OCI-LY1 (cell line): Measurements from ENCODE around the gene SNAI3.

Source experiments
- H2AFZ ChIP-seq: fragments of 200-600 bp; sonication (generic), shearing (Covaris generic); 2 replicates; pipeline ENCODE4 v1.6.0; 2014; ENCODE audit warnings: antibody characterized with exemption, mild to moderate bottlenecking, low read length
- H3F3A ChIP-seq: fragments of 200-600 bp; sonication (generic), shearing (Covaris generic); 2 replicates; pipeline ENCODE4 v1.6.0; 2014; ENCODE audit warnings: mild to moderate bottlenecking, antibody characterized with exemption, low read length, moderate library complexity; ENCODE audit not compliant: insufficient read depth
- H3K27ac ChIP-seq: fragments of 200-600 bp; sonication (generic); 2 replicates; pipeline ENCODE4 v1.5.1; 2014; ENCODE audit warnings: low read length, mixed run types, mild to moderate bottlenecking, low read depth; ENCODE audit not compliant: poor library complexity, severe bottlenecking
- H3K27me3 ChIP-seq: fragments of 200-600 bp; sonication (generic); 2 replicates; pipeline ENCODE4 v1.6.0; 2014; ENCODE audit warnings: antibody characterized with exemption, mild to moderate bottlenecking, low read length, moderate library complexity; ENCODE audit not compliant: insufficient read depth
- H3K36me3 ChIP-seq: fragments of 200-600 bp; sonication (generic); 2 replicates; pipeline ENCODE4 v1.6.1; 2014; ENCODE audit warnings: mild to moderate bottlenecking, antibody characterized with exemption, low read length, moderate library complexity, mixed read lengths; ENCODE audit not compliant: insufficient read depth
- H3K4me1 ChIP-seq: fragments of 200-600 bp; sonication (generic); 2 replicates; pipeline ENCODE4 v1.5.1; 2014; ENCODE audit warnings: mild to moderate bottlenecking, low read length, moderate library complexity; ENCODE audit not compliant: insufficient read depth, severe bottlenecking
- H3K4me2 ChIP-seq: fragments of 200-600 bp; sonication (generic), shearing (Covaris generic); 2 replicates; pipeline ENCODE4 v1.6.1; 2014; ENCODE audit warnings: low read length
- H3K4me3 ChIP-seq: fragments of 200-600 bp; sonication (generic); 2 replicates; pipeline ENCODE4 v1.5.1; 2014; ENCODE audit warnings: low read length, low read depth, mild to moderate bottlenecking, mixed read lengths; ENCODE audit not compliant: poor library complexity, severe bottlenecking
- H3K79me2 ChIP-seq: fragments of 200-600 bp; shearing (Covaris generic); 2 replicates; pipeline ENCODE4 v1.6.1; 2016; ENCODE audit warnings: mixed run types, low read length, mixed read lengths; ENCODE audit not compliant: insufficient read depth
- H3K9ac ChIP-seq: fragments of 200-600 bp; sonication (generic), shearing (Covaris generic); 2 replicates; pipeline ENCODE4 v1.6.1; 2014; ENCODE audit warnings: mild to moderate bottlenecking, low read length, mixed read lengths
- H3K9me2 ChIP-seq: fragments of 200-600 bp; sonication (generic), shearing (Covaris generic); 2 replicates; pipeline ENCODE4 v1.6.1; 2014; ENCODE audit warnings: low read depth, mild to moderate bottlenecking, low read length, mixed read lengths
- H3K9me3 ChIP-seq: fragments of 200-600 bp; shearing (Covaris generic); 2 replicates; pipeline ENCODE4 v1.6.1; 2014; ENCODE audit warnings: low read length, mixed read lengths
- H4K20me1 ChIP-seq: fragments of 200-600 bp; sonication (generic), shearing (Covaris generic); 2 replicates; pipeline ENCODE4 v1.6.0; 2016; ENCODE audit warnings: mild to moderate bottlenecking, low read length; ENCODE audit not compliant: insufficient read depth
- EZH2 ChIP-seq: fragments of 200-600 bp; sonication (generic), shearing (Covaris generic); IDR thresholded peaks from 2 replicates; pipeline ENCODE4 v1.8.0; 2017; ENCODE audit warnings: borderline replicate concordance, mixed run types, mild to moderate bottlenecking, antibody characterized with exemption, low read length, moderate library complexity, mixed read lengths
- TF ChIP-seq, protein P1 (sequence below): fragments of 200-600 bp; sonication (generic), shearing (Covaris generic); IDR thresholded peaks from 2 replicates; pipeline ENCODE4 v1.5.1; 2017; ENCODE audit warnings: mild to moderate bottlenecking, antibody characterized with exemption, low read length, moderate library complexity, mixed read lengths

SNAI3 gene

DNA sequence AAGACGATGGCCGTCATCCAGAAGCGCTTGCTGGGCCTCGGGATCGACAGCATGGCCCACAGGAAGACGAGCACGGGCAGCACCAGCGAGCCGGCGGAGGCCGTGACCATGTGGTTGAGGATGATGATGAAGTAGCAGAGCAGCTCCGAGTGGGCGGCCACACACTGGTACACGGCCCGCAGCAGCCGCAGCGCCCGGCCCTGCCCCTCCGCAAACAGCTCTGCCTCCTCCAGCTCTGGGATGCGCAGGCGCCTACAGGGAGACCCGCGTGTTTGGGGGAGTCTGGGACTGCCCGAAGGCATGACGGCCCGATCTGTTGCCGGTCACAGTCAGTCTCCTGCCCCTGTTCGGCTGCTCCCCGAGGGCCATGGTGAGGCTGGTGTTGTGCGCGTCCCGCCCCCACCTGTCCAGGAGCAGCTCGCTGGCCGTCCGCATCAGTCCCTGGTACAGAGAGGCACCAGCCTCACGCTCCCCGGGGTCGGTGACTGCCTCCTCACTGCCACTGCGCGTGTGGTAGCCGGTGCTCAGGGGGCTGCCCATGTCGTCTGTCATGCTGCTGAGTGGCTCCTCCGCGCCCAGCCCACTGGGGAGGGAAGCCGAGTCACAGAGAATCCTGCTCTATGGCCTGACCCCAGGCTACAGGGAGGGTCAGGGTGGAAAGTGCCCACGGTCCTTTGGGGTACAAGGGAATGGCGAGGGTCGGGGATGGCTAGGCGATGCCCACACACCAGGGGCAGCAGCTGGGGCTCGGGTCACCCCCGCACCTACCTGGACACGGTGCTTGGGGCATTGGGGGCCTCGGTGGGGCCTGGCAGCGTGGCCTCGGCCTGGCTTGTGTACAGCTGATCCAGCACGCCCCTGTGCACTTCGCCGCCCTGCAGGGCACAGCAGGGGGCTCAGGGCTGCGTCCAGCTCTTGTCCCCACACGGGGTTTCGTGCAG is 35.8 kb upstream of the SNAI3 start:
- no peak for TF ChIP-seq EZH2
- TF ChIP-seq, protein P1, sequence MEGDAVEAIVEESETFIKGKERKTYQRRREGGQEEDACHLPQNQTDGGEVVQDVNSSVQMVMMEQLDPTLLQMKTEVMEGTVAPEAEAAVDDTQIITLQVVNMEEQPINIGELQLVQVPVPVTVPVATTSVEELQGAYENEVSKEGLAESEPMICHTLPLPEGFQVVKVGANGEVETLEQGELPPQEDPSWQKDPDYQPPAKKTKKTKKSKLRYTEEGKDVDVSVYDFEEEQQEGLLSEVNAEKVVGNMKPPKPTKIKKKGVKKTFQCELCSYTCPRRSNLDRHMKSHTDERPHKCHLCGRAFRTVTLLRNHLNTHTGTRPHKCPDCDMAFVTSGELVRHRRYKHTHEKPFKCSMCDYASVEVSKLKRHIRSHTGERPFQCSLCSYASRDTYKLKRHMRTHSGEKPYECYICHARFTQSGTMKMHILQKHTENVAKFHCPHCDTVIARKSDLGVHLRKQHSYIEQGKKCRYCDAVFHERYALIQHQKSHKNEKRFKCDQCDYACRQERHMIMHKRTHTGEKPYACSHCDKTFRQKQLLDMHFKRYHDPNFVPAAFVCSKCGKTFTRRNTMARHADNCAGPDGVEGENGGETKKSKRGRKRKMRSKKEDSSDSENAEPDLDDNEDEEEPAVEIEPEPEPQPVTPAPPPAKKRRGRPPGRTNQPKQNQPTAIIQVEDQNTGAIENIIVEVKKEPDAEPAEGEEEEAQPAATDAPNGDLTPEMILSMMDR, result no peak
- H4K20me1 ChIP-seq, result no peaks in the 10 kb centered on the region

DNA sequence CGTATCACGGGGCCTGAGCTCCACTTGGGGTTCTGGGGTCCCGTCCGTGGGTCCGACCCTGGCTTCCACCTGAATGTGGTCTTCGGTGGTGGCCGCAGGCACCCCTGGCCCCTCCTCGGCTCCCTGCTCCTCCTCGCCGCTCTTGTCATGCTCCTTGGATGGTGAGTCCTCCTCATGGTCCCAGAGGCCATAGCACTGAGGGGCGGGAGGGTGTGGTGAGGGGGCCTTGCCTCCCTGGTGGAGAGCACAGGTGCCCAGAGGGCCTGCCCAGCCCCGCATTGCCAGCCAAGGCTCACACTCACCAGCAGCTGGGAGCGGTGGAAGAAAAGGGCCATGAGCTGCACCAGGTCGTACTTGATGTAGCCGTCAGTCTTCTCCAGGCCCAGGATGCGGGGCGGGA is 34.9 kb upstream of the SNAI3 start:
- H3K27ac ChIP-seq, result no peak overlapping the region
- no peaks in the 10 kb centered on the region for H3K79me2 ChIP-seq
- H2AFZ ChIP-seq, result no peak overlapping the region
- no peak overlapping the region for H3K4me3 ChIP-seq
- H3K36me3 ChIP-seq, result peaks cover 28% of the 10 kb centered on the region
- no peaks in the 10 kb centered on the region for H3K9me3 ChIP-seq
- H3K9me2 ChIP-seq, result no peaks in the 10 kb centered on the region
- no peaks in the 10 kb centered on the region for H3K4me1 ChIP-seq
- H3F3A ChIP-seq, result no peaks in the 10 kb centered on the region
- no peaks in the 10 kb centered on the region for H4K20me1 ChIP-seq
- H3K27me3 ChIP-seq, result no peaks in the 10 kb centered on the region; the same call in 1 of the 2 replicates
- no peak overlapping the region for H3K4me2 ChIP-seq
- no peak for TF ChIP-seq EZH2
- TF ChIP-seq, protein P1, result no peak
- no peak overlapping the region for H3K9ac ChIP-seq

More for the DNA sequence above, 35.8 kb upstream of the SNAI3 start:
- H3K9me2 ChIP-seq, result no peaks in the 10 kb centered on the region
- no peaks in the 10 kb centered on the region for H3K9me3 ChIP-seq
- no peaks in the 10 kb centered on the region for H3K4me1 ChIP-seq
- no peak overlapping the region for H3K27ac ChIP-seq
- H3K9ac ChIP-seq, result no peak overlapping the region
- H3K36me3 ChIP-seq, result peaks cover 19% of the 10 kb centered on the region
- H3K4me2 ChIP-seq, result no peak overlapping the region
- no peaks in the 10 kb centered on the region for H3K79me2 ChIP-seq
- no peak overlapping the region for H3K4me3 ChIP-seq
- H3K27me3 ChIP-seq, result no peaks in the 10 kb centered on the region; the same call in 1 of the 2 replicates
- H2AFZ ChIP-seq, result no peak overlapping the region
- no peaks in the 10 kb centered on the region for H3F3A ChIP-seq

DNA sequence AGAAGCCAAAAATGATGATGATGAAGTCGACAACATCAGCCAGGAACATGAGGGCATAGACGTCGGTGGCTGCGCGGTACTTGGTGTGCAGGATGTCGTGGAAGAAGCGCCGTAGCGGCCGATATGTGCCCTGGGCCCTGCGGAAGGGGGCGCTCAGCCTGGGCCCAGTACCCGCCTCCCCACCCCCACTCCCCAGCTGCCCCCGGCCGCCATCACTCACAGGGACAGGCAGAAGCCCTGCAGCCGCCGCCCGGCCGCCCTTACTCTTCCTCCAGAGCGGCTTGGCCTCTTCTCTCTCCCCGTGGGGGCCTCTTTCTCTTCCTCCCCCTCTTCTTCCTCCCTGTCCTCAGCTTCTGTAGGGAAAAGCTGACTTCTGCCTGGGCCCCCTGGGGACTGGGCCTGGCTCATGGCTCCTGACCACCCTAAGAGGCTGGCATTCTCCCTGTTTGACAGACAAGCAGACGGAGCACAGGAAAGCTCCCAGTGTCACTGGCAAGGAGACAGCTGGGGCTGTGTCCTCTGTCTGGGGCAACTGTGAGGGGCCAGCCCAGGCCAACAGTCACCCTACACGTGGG is 34.2 kb upstream of the SNAI3 start:
- Histone ChIP-seq H3K9me2 (no peaks in the 10 kb centered on the region), H3K4me1 (no peaks in the 10 kb centered on the region), H2AFZ (no peak overlapping the region), H3K9me3 (no peaks in the 10 kb centered on the region), H3K9ac (no peak overlapping the region), H3K36me3 (peaks cover 35% of the 10 kb centered on the region), H3K4me2 (no peak overlapping the region), H3K27ac (no peak overlapping the region), H3K79me2 (no peaks in the 10 kb centered on the region), H4K20me1 (no peaks in the 10 kb centered on the region), H3K27me3 (no peaks in the 10 kb centered on the region; the same call in 1 of the 2 replicates), H3K4me3 (no peak overlapping the region), H3F3A (no peaks in the 10 kb centered on the region)
- no peak for TF ChIP-seq EZH2
- TF ChIP-seq, protein P1, result no peak
